RPMI7951 (cell line): ENCODE results near the gene PTCH1. TPM values are rescaled to one million over a fixed set of nuclear protein-coding genes. Genes with fewer than 3 reads are reported as not detected.

ENCODE experiments used
- DNase-seq: peaks from one replicate; pipeline ENCODE4 v3.0.0-alpha.2; 2012; ENCODE audit warnings: low read depth
- total RNA-seq: library from RNA; depleted of rRNA; stranded (reverse); fragments of >200 nt; shearing (Covaris generic); gene quantifications from 2 replicates; pipeline ENCODE4 v1.2.3, GENCODE V29; 2014; rRNA removed

PTCH1 gene
- 2.2 and 2.3 TPM in 2 replicates for total RNA-seq

DNA sequence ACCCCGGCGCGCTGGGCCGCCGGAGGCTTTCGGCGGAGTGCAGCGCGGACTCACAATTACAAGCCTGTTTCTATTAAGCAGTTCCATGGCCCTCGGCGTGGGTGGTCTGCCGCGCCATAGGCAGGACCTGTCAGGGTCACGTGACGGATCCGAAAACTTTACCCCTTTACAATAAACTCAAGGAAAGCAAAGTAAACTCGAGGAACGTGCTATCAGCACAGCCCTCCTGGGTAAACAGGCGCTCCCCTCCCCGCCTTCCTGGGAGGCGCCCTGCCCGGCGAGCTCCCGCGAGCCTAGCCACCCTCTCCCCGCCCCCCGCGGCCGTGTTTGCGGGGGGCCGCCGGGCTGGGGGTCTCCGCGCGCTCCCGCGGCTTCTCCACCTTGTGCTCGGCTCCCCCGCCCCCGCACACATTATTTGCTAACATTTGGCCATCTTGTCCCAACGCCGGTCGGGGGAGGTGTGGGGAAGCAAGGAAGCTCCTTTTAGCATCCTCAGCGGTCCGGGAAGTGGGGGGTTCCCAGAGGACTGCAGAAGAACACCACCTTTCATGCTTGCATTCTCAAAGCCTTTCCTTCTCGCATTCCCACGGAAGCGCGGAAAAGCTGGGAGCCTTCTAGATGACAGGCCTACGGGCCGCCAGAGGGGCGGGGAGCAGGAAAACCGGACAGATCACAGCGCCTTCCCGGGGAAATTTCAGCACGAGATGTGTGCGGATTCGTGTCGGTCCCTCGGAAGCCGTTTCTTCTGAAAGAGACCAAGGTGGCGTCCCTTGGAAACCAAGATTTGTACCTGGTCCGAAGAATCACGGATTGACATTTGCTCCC is at the start of gene PTCH1:
TSS of gene PTCH1 (minus strand) at position 238 of the 825 bp plus-strand sequence.
- DNase-seq = peak; percentile 50

DNA sequence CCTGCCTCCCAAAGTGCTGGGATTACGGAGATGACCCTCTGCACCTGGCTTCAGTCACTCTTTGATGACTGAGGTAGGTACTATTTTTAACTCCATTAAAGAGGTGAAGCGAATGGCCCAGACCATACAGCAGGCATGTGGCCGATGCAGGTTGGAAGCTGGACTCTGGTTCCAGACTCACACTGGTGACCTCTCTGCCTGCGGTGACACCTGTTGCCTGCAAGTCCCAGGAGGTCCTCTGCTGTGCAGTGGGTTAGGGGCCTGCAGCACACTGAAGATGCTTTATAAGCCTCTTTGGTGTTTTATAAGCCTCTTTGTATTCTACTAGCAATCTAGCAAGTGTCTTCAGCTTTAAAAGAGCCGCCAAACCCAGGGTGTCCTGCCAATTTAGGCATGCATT is 49.2 kb upstream of the PTCH1 start:
- no peak for DNase-seq

DNA sequence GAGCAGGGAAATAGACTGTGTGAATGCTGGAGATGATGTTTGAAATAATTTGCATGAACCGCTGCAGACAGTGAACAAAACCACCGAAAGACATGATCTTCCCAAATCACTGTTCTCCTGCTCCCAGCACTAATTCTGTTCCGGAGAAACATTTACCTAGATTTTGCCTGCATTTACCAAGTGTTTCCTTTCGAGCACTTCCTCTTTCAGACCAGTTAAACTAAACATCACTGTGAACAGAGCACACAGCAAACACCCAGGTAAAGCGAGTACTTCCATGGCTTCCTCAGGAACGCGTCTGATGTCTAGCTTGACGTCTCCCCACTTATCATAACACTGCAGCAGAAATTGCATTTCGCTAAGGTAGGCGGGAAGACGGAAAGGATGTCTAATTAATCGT is 45.1 kb upstream of the PTCH1 start:
- DNase-seq = no peak

DNA sequence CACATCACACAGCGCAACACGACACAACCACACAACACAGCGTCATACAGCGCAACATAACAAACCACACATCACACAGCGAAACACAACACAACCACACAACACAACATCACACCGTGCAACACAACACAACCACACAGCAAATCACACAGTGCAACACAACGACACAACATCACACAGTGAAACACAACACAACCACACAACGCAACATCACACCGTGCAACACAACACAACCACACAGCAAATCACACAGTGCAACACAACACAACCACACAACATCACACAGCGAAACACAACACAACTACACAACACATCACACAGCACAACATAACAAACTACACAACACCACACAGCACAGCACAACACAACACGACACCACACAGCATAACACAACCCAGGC is 40.4 kb upstream of the PTCH1 start:
- no peak for DNase-seq

DNA sequence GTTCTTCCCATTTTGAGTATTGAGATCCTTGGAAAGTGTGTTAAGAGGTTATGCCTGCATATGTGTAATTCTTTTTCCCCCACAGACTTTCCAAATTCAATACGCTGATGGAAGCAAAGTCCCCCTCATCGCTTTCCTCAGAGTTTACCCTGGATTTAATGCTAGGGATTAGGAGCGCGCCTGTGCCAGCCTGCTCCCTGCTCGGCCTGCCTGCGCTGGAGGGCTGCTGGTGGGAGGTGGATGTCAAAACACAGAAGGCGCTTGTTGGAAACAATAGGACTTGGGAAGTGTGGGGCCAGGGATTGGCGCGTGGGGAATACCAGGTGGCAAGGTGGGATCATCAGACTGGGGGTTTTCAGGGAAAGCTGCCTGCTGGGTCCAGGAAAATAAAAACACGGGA is 39.8 kb upstream of the PTCH1 start:
- DNase-seq = no peak

DNA sequence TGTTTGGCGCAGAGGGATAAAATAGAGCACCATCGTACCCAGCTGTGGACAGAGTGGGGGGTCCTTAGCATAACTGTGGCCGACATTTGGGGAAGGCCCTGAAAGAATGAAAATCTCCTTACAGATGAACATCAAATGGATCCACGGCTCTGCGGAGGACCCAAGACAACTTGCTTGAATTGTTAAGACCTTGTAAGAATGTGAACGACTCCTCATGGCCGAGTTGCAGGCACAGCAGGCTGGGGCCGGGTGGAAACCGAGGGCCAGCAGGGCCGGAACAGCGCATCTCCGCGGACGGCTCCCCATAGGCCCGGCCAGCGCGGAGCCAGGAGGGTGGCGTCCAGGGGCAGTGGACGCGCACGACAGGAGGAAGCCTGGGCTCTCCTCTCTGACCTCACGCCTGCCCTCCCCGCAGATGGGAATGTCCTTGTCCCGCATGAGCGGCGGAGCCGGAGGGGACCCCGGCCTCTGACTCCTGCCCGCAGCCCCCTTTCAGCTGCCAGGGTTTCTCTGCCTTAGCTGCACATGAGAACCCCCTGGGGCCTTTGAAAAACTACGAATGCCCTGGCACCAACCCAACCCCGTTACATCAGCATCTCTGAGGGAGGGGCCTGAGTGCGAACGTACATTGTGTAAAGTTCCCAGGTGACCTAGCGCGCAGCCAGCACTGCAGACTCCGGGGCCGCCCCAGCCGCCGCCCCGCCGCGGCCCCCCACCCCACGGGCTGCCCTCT is 36.2 kb upstream of the PTCH1 start:
- no peak for DNase-seq

DNA sequence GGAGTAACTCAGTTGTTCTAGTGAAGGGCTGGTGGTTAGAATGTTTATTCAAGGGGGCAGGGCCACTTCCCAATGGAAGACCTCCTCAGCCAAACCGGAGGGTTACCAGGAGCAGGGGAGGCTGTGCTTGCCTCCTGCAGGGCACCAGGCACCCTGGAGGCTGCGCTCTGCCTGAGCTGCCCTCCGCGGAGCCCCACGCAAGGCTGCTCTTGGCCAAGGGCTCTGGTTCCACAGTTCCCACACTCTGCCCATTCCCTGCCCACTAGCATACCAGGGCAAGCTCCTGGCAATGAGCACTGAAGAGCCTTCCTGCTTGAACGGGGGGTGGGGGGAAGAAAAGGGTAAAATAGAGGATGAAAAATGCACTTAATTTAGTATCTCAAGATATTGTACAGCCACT is 35.5 kb upstream of the PTCH1 start:
- DNase-seq = no peak

DNA sequence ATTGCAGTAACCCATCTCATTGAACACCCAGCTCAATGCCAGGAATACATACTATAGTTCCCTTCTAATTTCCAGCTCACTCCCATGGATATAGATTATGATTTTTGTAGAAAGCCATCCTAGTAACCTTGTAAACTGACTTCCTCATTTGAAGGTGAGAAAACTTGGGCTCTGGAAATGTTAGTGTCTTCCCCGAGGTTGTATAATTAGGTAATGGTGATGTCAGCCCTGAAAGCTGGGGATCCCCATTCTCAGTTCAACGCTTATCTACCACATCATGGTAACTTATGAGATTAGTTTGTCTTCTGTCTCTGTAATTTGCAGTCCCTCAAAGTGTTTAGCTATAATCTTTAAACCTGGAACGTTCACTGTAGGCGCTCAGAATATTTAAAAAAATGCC is 34.6 kb upstream of the PTCH1 start:
- no peak for DNase-seq

DNA sequence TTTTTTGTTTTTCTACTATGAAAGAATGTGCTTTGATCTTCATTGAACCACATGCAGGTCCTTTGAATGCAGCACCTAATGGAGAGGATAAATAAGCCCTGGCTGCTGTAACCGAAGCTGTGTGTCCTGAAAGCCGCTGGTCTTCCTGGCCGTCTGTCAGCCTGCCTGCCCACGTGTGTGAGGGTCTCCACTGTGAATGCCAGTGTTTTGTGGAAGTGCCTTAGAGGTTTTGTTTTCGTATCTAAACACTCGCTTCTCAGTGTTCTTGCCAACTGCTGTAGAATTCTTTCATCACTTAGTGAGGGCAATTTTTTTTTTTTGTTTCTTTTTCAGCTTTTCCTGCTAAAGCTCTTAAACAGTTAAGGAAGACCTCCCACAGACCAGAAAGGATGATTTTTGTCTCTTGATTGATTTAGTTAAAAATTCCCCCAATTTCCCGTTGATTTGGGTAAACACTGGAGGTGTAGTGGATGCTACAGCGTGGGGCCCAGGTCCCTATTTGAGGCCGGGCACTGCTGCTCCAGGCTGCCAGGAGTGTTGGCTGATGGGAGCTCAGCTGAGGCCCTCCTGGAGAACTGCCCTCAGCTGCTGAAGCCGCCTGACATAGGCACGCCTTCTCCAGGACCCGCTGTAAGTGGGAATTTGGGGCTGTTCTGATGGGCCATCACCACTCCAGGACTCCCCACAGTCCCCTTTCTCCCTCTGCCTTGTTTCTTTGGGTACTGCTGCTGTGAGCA is 29.2 kb upstream of the PTCH1 start:
- DNase-seq = no peak

DNA sequence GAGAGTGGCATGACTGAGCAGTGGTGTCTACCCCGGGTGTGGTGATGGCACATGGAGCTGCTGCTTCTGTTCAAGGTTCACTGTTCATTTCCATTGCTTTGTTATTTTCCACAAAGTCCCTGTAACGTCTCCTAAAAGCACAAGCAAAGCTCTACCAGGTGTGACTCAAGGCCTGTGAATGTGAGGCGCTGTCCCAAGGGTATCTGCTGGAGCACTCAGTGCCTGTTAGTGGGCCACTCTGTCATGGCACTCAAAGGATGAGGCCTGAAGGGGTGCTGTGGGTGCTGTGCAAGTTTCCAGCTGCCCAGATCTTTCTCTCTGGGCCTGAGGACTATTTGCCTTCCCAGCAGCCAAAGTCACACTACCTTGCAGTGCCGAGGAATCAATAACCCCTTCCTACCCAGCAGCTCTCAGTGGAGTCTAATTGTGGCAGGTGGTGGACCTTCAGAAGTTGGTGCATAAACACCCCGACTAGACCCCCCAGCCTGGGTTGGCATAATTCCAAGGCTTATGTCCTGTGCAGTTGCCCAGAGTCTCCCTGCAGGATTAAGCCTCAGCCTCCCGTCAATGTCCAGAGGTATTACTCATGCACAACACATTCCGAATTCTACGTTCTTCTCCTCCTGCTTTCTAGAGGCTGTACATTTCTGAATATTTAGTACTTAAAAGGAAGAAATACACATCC is 17.4 kb upstream of the PTCH1 start:
- DNase-seq = no peak

DNA sequence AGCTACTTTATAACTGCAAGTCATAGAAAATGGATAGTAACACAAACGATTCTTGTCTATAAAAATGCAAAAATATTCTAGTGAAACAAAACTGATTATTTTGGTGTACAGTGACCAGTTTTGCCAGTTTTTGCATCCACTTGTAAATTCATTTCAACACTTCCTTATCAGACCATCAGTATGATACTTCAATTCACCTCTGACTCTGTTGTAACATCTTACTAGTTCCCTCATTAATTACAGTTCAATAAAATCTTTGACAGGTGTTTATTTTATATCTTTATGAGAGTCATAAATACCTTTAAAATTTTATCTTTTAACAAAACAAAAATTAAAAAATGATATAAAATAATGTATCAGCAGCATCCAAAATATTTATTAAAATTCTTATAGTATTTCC is 13.1 kb upstream of the PTCH1 start:
- DNase-seq = no peak

DNA sequence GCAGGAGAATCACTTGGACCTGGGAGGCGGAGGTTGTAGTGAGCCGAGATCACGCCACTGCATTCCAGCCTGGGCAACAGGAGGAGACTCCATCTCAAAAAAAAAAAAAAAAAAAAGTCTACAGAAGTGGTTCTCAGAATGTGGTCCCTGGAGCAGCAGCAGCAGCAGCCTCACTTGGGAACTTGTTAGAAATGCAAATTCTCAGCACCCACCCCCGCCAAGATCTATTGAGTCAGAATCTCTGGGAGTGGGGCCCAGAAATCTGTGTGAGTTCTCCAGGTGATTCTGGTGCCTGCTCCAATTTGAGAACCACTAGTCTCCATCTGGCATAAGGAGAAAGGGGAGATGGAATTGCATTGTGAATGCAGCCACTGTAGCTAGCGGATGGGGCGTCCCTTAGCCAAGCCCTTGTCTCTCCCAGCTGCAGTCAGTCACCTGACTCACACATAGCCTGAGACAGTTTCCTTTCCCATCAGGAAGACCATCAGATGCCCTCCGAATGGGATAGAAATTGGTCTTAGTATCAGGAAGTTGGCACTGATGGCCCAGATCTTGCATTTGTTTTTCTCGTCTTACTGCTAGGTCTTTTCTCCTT is 12.2 kb upstream of the PTCH1 start:
- no peak for DNase-seq

DNA sequence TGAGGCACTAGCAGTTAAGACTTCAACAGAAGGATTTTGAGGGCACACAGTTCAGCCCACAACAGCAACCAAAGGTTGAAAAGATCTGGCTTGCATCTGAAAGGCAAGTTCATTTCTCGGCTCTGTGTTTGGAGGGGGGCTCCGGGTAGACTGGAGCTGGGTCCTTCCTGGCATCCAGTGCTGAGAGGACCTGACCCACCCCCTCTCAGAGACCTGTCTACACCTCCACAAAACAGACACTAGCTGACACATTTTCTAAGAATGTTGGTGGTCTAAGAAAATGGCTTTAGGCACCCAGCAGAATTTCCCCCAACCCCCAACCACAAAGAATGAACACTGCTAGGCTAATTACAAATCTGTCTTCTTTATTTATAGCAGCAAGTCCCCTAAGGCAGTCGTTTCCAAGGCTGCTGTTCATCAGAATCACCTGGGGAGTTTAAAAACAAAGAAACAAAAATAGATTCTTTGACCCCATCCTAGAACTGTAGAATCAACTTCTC is 6.2 kb upstream of the PTCH1 start:
- no peak for DNase-seq

DNA sequence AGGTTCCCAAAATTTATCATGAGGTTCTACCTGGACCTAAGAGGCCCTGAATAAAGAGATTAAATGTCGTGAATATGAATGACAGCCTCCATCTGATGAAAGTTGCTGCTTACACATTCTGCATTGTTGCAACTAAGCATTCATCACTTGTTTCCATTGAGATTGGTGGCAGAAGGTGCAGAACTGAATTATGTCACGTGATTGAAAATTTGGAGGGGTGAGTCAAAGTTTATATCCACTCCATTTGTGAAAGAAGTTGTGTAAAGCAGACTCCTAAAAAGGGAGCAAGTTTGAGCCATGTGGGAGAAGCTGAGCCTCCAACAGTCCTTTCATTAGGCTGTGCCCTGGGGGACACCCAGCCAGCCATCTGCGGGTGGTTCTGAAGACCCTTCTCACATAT is 4.9 kb upstream of the PTCH1 start:
- DNase-seq = no peak

DNA sequence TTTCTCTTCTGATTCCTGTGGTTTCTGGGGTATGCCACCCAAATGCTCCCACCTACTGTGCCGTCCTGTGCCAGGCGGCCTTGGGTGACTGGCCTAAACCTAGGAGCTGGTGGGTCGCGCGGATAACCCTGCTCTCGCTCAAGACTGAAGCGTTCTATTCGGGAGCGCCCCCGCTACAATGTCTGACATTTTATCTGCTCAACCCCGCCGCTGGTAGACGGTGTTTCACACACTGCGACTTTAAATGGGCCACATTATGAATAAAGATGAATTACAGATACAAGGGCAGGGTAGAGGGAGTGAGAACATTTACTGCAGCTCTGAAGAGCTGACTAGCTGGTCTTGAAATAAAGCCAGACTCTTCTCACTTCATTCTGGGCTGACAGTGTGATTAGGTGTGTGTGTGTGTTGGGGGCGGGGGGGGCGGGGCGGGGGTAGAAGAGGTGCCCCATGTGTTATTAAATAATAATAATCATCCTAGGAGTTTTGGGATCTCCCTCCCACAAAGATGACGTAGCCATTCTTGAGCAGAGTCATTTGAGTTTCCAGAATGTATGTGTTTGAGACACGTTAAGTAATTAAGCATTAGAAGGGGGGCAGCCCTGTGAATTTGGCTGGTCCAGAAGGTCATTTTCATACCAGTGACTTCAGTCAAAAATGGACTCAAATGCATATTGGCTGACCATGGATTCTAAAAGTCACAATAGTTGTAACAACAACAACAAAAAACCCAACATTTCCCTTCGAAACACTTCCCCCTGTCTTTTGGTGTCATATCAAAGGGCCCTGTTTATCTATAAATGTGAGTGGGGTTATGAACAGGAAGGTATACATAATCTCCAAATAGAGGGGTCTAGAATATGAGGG is 1.0 kb upstream of the PTCH1 start:
- DNase-seq = no peak

DNA sequence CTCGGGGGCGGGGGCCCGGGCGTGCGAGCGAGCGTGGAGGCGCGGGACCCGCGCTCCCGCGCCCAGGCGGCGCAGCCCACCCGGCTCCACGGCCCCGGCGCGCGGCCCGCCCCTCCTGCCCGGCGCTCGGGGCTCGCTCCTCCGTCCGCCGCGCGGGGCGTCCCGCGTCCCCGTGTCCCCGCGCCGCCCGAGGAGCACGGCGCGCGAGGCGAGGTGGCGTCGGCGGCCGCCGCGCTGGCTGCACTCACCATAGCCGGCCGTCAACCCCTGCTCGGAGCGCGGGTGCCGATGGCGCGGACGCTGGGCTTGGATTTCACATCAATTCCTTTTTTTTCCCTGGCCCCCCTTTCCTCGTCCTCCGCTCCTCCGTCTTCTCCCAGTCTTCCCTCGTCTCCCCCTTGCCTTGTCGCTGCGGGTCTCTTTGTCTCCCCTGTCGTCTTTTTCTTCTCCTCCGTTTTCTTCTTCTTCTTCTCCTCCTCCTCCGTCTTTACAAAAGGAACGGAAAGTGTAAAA is 494 bp downstream of the PTCH1 start:
- DNase-seq = no peak

DNA sequence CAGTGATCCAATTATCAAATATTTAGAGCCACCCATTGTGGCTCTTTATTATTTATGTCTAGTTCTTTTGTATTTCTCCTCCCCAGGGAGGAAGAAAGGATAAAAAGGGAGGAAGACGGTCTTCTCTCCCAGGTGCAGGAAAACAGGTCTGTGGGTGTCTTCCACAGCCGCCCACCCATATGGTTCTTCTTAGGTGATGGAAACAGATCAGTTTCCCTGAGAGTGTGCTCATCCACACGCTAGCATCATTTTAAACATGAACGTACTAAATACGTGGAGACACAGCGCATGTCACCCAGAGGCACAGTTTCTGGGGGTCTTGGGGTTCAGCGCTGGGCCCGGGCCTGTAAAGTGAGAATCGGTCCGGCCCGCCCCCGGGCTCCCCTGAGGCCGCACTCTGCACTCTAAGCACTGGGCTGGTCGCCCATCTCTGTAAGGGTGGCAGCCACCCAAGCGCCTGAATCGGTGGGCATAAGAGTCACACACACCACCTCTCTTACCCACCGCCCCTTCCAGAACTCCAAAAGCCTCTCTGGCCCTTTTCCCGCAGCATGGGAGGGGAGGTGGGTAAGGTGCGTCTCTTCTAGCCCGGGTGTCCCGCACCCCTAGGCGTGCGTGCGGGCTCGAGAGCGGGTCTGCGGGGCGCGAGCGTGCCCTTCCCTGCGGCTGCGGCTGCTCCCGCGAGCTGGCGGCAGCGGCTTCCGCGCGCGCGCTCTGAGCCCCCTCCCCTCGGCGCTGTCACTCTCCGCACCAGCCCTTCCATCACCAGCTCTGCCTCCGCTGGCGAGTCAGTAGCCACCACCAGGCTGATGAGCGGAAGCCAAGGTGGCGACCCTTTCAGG is 1.3 kb downstream of the PTCH1 start:
- no peak for DNase-seq

DNA sequence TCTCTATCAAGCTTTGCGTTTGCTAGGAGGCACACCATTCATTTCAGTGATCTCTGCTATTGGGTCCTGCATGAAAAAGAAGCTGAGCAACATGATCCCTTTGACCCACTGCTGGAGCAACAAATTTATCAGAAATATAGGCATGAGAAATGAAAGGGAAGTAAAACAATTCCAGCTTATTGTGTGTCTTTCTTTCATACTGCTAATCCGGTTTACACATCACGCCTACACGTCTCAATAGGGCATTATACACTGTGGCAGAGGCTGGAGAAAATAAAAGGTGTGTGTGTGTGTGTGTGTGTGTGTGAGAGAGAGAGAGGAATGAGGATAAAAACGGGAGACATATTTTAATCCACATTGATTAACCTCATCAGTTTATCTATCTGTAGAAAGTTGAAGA is 2.4 kb downstream of the PTCH1 start:
- no peak for DNase-seq

DNA sequence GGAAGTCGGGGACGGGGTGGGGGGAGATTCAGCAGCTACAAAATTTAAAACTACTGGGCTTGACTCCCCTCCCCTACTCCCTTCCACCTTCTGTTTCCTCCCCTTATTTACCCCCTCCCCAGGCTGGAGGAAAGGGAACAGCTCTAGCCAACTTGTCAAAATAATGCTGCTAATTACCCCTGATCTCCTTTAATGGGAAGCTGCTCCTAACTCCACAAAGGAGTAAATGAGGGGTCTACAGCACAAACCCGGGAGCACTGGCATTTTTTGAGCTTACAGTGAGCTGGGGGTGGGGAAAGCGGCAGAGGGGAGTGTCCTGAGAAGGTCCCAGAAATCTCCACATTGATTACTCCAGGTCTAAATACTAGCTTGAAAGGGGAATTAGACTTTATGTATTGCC is 3.1 kb downstream of the PTCH1 start:
- DNase-seq = no peak
